ENCODE data around the gene THRA. TPM values are rescaled to one million over a fixed set of nuclear protein-coding genes. Genes with fewer than 3 reads are reported as not detected.

The THRA gene
- total RNA-seq, 2 experiments from 2014 or later = 12.9 to 13.1 TPM

- no peaks in the 10 kb centered on the region for H3K9me3 Mint-ChIP-seq (ENCODE audit: low read depth)
- ChIA-PET POLR2A (interaction anchor here (0.6 to 0.8 kb wide), 2 partner anchors 14 to 78 kb away, joined by 3 to 5 read pairs; no protein-coding TSS in a partner anchor), CTCF (interaction anchor here (0.8 to 11.1 kb wide), 6 partner anchors 10 to 72 kb away, joined by 3 to 156 read pairs (median 7); no protein-coding TSS in a partner anchor)
- H3K4me3 Mint-ChIP-seq = peak overlapping the region; percentile 88
- peaks cover 77% of the 10 kb centered on the region for H3K4me1 Mint-ChIP-seq
- ATAC-seq (peak; percentile 81), DNase-seq (peak; percentile 87)
- peaks cover 45% of the 10 kb centered on the region for H3K36me3 Mint-ChIP-seq (ENCODE audit: low read depth)
- intact Hi-C loops (cut with DNase I, micrococcal nuclease) = loop anchor here (1.0 to 10.0 kb wide), 14 partner anchors 27 to 506 kb away; partner anchors contain the start of genes CDC6 (in 2 of the 2), CASC3 (in 1 of the 2), MED24 (in 1 of the 2) and THRA (in 1 of the 2)
- H3K27me3 Mint-ChIP-seq = no peaks in the 10 kb centered on the region
- peak overlapping the region; percentile 90 for H3K27ac Mint-ChIP-seq
Measured at GRCh38 chr17:40095944-40096791, 33.4 kb downstream of the THRA start.

GRCh38 chr17:40097087-40097486 is 34.3 kb downstream of the THRA start:
- POLR2A ChIA-PET = no interaction called here
- CTCF ChIA-PET = interaction anchor here (2.8 to 11.1 kb wide), 2 partner anchors 15 to 71 kb away, joined by 8 to 156 read pairs; no protein-coding TSS in a partner anchor
- Mint-ChIP-seq H3K27ac (peak overlapping the region; percentile 90), H3K36me3 (ENCODE audit: low read depth) (peaks cover 45% of the 10 kb centered on the region), H3K4me3 (peak overlapping the region; percentile 88), H3K27me3 (no peaks in the 10 kb centered on the region), H3K4me1 (peaks cover 81% of the 10 kb centered on the region), H3K9me3 (ENCODE audit: low read depth) (no peaks in the 10 kb centered on the region)
- intact Hi-C loops (cut with DNase I, micrococcal nuclease) = loop anchor here (2.0 to 10.0 kb wide), 9 partner anchors 26 to 505 kb away; partner anchors contain the start of genes CDC6 (in 1 of the 2), THRA (in 1 of the 2) and TOP2A (in 1 of the 2)
- no peak for ATAC-seq
- no peak for DNase-seq

GRCh38 chr17:40097931-40098845 is 35.4 kb downstream of the THRA start:
- H3K9me3 Mint-ChIP-seq (ENCODE audit: low read depth) = no peaks in the 10 kb centered on the region
- ATAC-seq (no peak), DNase-seq (peak; percentile 48)
- peaks cover 85% of the 10 kb centered on the region for H3K4me1 Mint-ChIP-seq
- peak overlapping the region; percentile 90 for H3K27ac Mint-ChIP-seq
- CTCF ChIA-PET = interaction anchor here (0.6 to 11.1 kb wide), 12 partner anchors 12 to 329 kb away, joined by 3 to 156 read pairs (median 3); partner anchors contain the start of gene MED24
- POLR2A ChIA-PET = interaction anchor here (0.9 to 3.6 kb wide), 3 partner anchors 12 to 44 kb away, joined by 3 to 34 read pairs (median 4); partner anchors contain the start of gene MED24
- H3K4me3 Mint-ChIP-seq = peak overlapping the region; percentile 88
- H3K36me3 Mint-ChIP-seq (ENCODE audit: low read depth) = peaks cover 45% of the 10 kb centered on the region
- no peaks in the 10 kb centered on the region for H3K27me3 Mint-ChIP-seq
- intact Hi-C loops (cut with DNase I, micrococcal nuclease) = loop anchor here (2.0 to 10.0 kb wide), 9 partner anchors 25 to 504 kb away; partner anchors contain the start of genes CDC6 (in 1 of the 2), THRA (in 1 of the 2) and TOP2A (in 1 of the 2)

- DNase-seq (peak; percentile 99), ATAC-seq (peak; percentile 59)
- H3K36me3 Mint-ChIP-seq (ENCODE audit: low read depth) = peaks cover 37% of the 10 kb centered on the region
- intact Hi-C loops (cut with DNase I, micrococcal nuclease) = loop anchor here (1.0 to 10.0 kb wide), 17 partner anchors 12 to 638 kb away; partner anchors contain the start of genes CASC3 (in 1 of the 2), CDC6 (in 1 of the 2), CDK12 (in 1 of the 2) and LRRC3C (in 1 of the 2)
- no peaks in the 10 kb centered on the region for H3K27me3 Mint-ChIP-seq
- ChIA-PET CTCF (interaction anchor here (0.6 to 11.1 kb wide), 9 partner anchors 13 to 249 kb away, joined by 3 to 156 read pairs (median 3); no protein-coding TSS in a partner anchor), POLR2A (interaction anchor here (0.6 to 3.6 kb wide), 7 partner anchors 11 to 266 kb away, joined by 3 to 34 read pairs (median 4); partner anchors contain the start of gene MED24)
- H3K9me3 Mint-ChIP-seq (ENCODE audit: low read depth) = no peaks in the 10 kb centered on the region
- peaks cover 86% of the 10 kb centered on the region for H3K4me1 Mint-ChIP-seq
- peak overlapping the region; percentile 88 for H3K4me3 Mint-ChIP-seq
- H3K27ac Mint-ChIP-seq = peak overlapping the region; percentile 90
Measured at GRCh38 chr17:40098846-40099618, 36.3 kb downstream of the THRA start.

GRCh38 chr17:40099619-40100418 is 37.1 kb downstream of the THRA start:
- DNase-seq (no peak), ATAC-seq (no peak)
- intact Hi-C loops (cut with DNase I, micrococcal nuclease) = loop anchor here (1.0 to 10.0 kb wide), 22 partner anchors 8 to 1589 kb away; partner anchors contain the start of genes CASC3 (in 1 of the 2), CDC6 (in 1 of the 2), CDK12 (in 1 of the 2) and EIF1 (in 1 of the 2)
- H3K9me3 Mint-ChIP-seq (ENCODE audit: low read depth) = no peaks in the 10 kb centered on the region
- peak overlapping the region; percentile 88 for H3K4me3 Mint-ChIP-seq
- peaks cover 33% of the 10 kb centered on the region for H3K36me3 Mint-ChIP-seq (ENCODE audit: low read depth)
- ChIA-PET CTCF (interaction anchor here (0.6 to 11.1 kb wide), 10 partner anchors 12 to 119 kb away, joined by 3 to 156 read pairs (median 4); partner anchors contain the start of gene PSMD3), POLR2A (interaction anchor here (0.6 to 3.6 kb wide), 10 partner anchors 12 to 266 kb away, joined by 3 to 34 read pairs (median 4); partner anchors contain the start of genes CASC3 and WIPF2)
- no peaks in the 10 kb centered on the region for H3K27me3 Mint-ChIP-seq
- H3K27ac Mint-ChIP-seq = peak overlapping the region; percentile 90
- H3K4me1 Mint-ChIP-seq = peaks cover 87% of the 10 kb centered on the region

GRCh38 chr17:40100419-40100668 is 37.6 kb downstream of the THRA start, which contains the start of gene NR1D1:
Gene NR1D1 (minus strand): TSS chr17:40100589. CDS start chr17:40100094, 495 bp downstream.
- intact Hi-C loops (cut with DNase I, micrococcal nuclease) = loop anchor here (1.0 to 10.0 kb wide), 5 partner anchors 8 to 1588 kb away; partner anchors contain the start of genes EIF1 (in 1 of the 2), FBXL20 (in 1 of the 2), MED24 (in 1 of the 2) and MSL1 (in 1 of the 2)
- Mint-ChIP-seq H3K9me3 (ENCODE audit: low read depth) (no peaks in the 10 kb centered on the region), H3K27ac (peak within 1 kb of the TSS; percentile 90), H3K4me1 (peaks cover 87% of the 10 kb centered on the region), H3K27me3 (no peaks in the 10 kb centered on the region), H3K4me3 (peak within 1 kb of the TSS; percentile 88), H3K36me3 (ENCODE audit: low read depth) (peaks cover 31% of the 10 kb centered on the region)
- ATAC-seq (no peak), DNase-seq (no peak)
- ChIA-PET CTCF (interaction anchor here (0.6 to 11.1 kb wide), 10 partner anchors 12 to 120 kb away, joined by 3 to 156 read pairs (median 4); partner anchors contain the start of gene PSMD3), POLR2A (interaction anchor here (0.6 to 3.6 kb wide), 7 partner anchors 11 to 241 kb away, joined by 3 to 34 read pairs (median 5); partner anchors contain the start of genes CASC3 and WIPF2)

GRCh38 chr17:40100669-40101366 is 38.1 kb downstream of the THRA start:
- DNase-seq (peak; percentile 95), ATAC-seq (peak; percentile 19)
- H3K36me3 Mint-ChIP-seq (ENCODE audit: low read depth) = peaks cover 26% of the 10 kb centered on the region
- H3K9me3 Mint-ChIP-seq (ENCODE audit: low read depth) = no peaks in the 10 kb centered on the region
- POLR2A ChIA-PET = interaction anchor here (0.5 to 3.6 kb wide), 7 partner anchors 11 to 240 kb away, joined by 3 to 34 read pairs (median 5); partner anchors contain the start of genes CASC3 and WIPF2
- CTCF ChIA-PET = interaction anchor here (0.6 to 11.1 kb wide), 11 partner anchors 11 to 120 kb away, joined by 3 to 156 read pairs (median 4); partner anchors contain the start of gene PSMD3
- H3K4me1 Mint-ChIP-seq = peaks cover 87% of the 10 kb centered on the region
- H3K27ac Mint-ChIP-seq = peak overlapping the region; percentile 90
- intact Hi-C loops (cut with DNase I, micrococcal nuclease) = loop anchor here (1.0 to 10.0 kb wide), 5 partner anchors 7 to 1588 kb away; partner anchors contain the start of genes EIF1 (in 1 of the 2), FBXL20 (in 1 of the 2), MED24 (in 1 of the 2) and MSL1 (in 1 of the 2)
- peak overlapping the region; percentile 88 for H3K4me3 Mint-ChIP-seq
- no peaks in the 10 kb centered on the region for H3K27me3 Mint-ChIP-seq

GRCh38 chr17:40101367-40102210 is 38.8 kb downstream of the THRA start:
- H3K36me3 Mint-ChIP-seq (ENCODE audit: low read depth) = peaks cover 19% of the 10 kb centered on the region
- ChIA-PET POLR2A (interaction anchor here (1.2 to 3.6 kb wide), 3 partner anchors 10 to 39 kb away, joined by 3 to 34 read pairs (median 5); partner anchors contain the start of gene CASC3), CTCF (interaction anchor here (1.0 to 11.1 kb wide), 4 partner anchors 11 to 76 kb away, joined by 5 to 156 read pairs (median 8); no protein-coding TSS in a partner anchor)
- peaks cover 87% of the 10 kb centered on the region for H3K4me1 Mint-ChIP-seq
- H3K9me3 Mint-ChIP-seq (ENCODE audit: low read depth) = no peaks in the 10 kb centered on the region
- peak overlapping the region; percentile 88 for H3K4me3 Mint-ChIP-seq
- ATAC-seq (no peak), DNase-seq (no peak)
- no peaks in the 10 kb centered on the region for H3K27me3 Mint-ChIP-seq
- intact Hi-C loops (cut with DNase I, micrococcal nuclease) = loop anchor here in 1 of 2 experiments (2.0 to 10.0 kb wide), 2 partner anchors 697 to 1587 kb away; partner anchors contain the start of genes EIF1 and FBXL20
- H3K27ac Mint-ChIP-seq = peak overlapping the region; percentile 90
